Hypothalamus (tissue), 51 donors: ENCODE results near the gene AGO3.

ENCODE experiments used
- DNase-seq, 51 donors: peaks; one replicate each; lab custom pipeline; 2025; lab: John Stamatoyannopoulos, UW

Gene AGO3

GRCh38 chr1:36116901-36117300 is 186.0 kb downstream of the AGO3 start:
- peak in 2 of 51 donors; percentile 14 to 34 for DNase-seq

- DNase-seq = no peak
Measured at GRCh38 chr1:36118447-36119204, 187.7 kb downstream of the AGO3 start.

GRCh38 chr1:36119456-36119855 is 188.6 kb downstream of the AGO3 start:
- no peak for DNase-seq
